GM18526 (cell line): ENCODE measurements around the gene PCDHGC4.

Experiments used
- POLR2A ChIP-seq: IDR thresholded peaks from 3 replicates; pipeline ENCODE4 v1.6.1; 2011; ENCODE audit not compliant: insufficient read length; ENCODE audit errors: extremely low read depth

Gene PCDHGC4

GRCh38 chr5:141515946-141516671, 31.3 kb downstream of the PCDHGC4 start:
- TF ChIP-seq POLR2A = no peak

- TF ChIP-seq POLR2A = no peak
Measured at GRCh38 chr5:141516672-141517025, 31.8 kb downstream of the PCDHGC4 start.

- TF ChIP-seq POLR2A = no peak
Measured at GRCh38 chr5:141517312-141517711, 32.5 kb downstream of the PCDHGC4 start.

- no peak for TF ChIP-seq POLR2A
Measured at GRCh38 chr5:141517880-141518617, 33.2 kb downstream of the PCDHGC4 start.

GRCh38 chr5:141518618-141519015, 33.8 kb downstream of the PCDHGC4 start:
- no peak for TF ChIP-seq POLR2A

GRCh38 chr5:141519605-141520565, 35.1 kb downstream of the PCDHGC4 start:
- TF ChIP-seq POLR2A = no peak

- TF ChIP-seq POLR2A = no peak
Measured at GRCh38 chr5:141521244-141521781, 36.5 kb downstream of the PCDHGC4 start.

- TF ChIP-seq POLR2A = no peak
Measured at GRCh38 chr5:141522301-141522700, 37.5 kb downstream of the PCDHGC4 start.

- TF ChIP-seq POLR2A = no peak
Measured at GRCh38 chr5:141523991-141524390, 39.2 kb downstream of the PCDHGC4 start.

- no peak for TF ChIP-seq POLR2A
Measured at GRCh38 chr5:141524604-141525597, 40.1 kb downstream of the PCDHGC4 start.

GRCh38 chr5:141525653-141526052, 40.8 kb downstream of the PCDHGC4 start:
- no peak for TF ChIP-seq POLR2A

GRCh38 chr5:141527426-141527825, 42.6 kb downstream of the PCDHGC4 start:
- no peak for TF ChIP-seq POLR2A

GRCh38 chr5:141528291-141528984, 43.6 kb downstream of the PCDHGC4 start:
- TF ChIP-seq POLR2A = no peak

- TF ChIP-seq POLR2A = no peak
Measured at GRCh38 chr5:141529002-141529401, 44.2 kb downstream of the PCDHGC4 start.

- TF ChIP-seq POLR2A = no peak
Measured at GRCh38 chr5:141529873-141530272, 45.0 kb downstream of the PCDHGC4 start.
